ENCODE data around the gene TENM3.
A peak's percentile ranks its signal among the peaks of the same experiment; 100 is the strongest.

The TENM3 gene

DNA sequence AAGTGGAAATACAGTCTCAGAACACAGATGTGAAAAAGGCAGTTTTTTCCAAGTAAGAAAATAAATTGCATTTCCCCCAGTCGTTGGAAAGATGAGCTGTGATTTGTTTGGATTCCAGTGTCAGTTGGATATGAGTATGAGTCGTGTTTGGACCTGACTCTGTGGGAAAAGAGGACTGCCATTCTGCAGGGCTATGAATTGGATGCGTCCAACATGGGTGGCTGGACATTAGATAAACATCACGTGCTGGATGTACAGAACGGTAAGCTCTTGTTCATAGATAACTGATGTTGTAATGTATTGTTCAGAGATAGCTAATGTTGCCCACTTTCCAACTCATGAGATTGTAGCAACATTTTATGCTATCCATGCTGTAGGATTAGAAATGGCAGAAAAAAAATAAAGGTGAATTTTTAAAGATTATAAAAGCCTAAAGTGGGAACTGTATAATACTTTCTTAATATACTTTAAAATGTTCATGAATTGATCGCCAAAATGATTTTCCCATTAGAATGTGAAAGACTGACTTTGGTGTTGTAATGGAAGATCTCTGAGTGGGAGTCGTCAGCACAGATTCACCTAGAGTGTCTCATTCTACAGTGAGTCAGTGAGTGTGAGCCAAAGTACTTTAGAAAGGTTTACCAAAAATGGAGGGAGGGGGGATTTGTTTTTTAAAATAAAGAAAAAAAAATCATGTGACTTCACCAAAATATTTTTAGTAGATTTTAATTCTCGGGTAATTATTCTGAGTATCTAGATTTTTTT is 495.3 kb downstream of the TENM3 start:
- Mint-ChIP-seq H3K27ac (no peak overlapping the region), H3K9me3 (no peaks in the 10 kb centered on the region), H3K4me1 (no peaks in the 10 kb centered on the region), H3K27me3 (ENCODE audit: low read depth, poor library complexity) (no peaks in the 10 kb centered on the region), H3K36me3 (ENCODE audit: low read depth) (peaks cover 38% of the 10 kb centered on the region), H3K4me3 (no peak overlapping the region)
- no peak for DNase-seq
- TF ChIP-seq, protein P1, sequence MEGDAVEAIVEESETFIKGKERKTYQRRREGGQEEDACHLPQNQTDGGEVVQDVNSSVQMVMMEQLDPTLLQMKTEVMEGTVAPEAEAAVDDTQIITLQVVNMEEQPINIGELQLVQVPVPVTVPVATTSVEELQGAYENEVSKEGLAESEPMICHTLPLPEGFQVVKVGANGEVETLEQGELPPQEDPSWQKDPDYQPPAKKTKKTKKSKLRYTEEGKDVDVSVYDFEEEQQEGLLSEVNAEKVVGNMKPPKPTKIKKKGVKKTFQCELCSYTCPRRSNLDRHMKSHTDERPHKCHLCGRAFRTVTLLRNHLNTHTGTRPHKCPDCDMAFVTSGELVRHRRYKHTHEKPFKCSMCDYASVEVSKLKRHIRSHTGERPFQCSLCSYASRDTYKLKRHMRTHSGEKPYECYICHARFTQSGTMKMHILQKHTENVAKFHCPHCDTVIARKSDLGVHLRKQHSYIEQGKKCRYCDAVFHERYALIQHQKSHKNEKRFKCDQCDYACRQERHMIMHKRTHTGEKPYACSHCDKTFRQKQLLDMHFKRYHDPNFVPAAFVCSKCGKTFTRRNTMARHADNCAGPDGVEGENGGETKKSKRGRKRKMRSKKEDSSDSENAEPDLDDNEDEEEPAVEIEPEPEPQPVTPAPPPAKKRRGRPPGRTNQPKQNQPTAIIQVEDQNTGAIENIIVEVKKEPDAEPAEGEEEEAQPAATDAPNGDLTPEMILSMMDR (IDR thresholded peaks at IDR 0.05): no peak

DNA sequence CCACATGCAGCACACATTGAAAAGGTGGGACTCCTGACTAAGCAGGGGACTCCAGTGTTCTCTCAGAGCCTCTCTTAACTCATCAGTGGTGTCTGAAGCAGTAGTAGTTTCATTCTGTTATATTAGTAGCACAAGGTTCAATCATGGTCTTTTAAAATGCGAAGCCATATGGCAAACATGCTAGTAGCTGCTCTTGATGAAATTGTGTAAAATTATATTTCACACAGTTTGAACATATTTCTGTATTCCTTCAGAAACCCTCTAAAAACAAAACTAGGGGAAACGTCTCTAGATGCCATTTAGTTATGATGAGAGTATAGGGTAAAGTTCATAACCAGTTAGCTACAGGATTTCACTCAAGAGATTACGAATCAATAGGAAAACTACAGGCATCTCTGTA is 497.1 kb downstream of the TENM3 start:
- Mint-ChIP-seq H3K9me3 (peaks cover 8% of the 10 kb centered on the region), H3K4me3 (no peak overlapping the region), H3K4me1 (no peaks in the 10 kb centered on the region), H3K36me3 (ENCODE audit: low read depth) (peaks cover 44% of the 10 kb centered on the region), H3K27me3 (ENCODE audit: low read depth, poor library complexity) (no peaks in the 10 kb centered on the region), H3K27ac (peak overlapping the region; percentile 44)
- TF ChIP-seq, protein P1 (IDR thresholded peaks at IDR 0.05): no peak
- no peak for DNase-seq

DNA sequence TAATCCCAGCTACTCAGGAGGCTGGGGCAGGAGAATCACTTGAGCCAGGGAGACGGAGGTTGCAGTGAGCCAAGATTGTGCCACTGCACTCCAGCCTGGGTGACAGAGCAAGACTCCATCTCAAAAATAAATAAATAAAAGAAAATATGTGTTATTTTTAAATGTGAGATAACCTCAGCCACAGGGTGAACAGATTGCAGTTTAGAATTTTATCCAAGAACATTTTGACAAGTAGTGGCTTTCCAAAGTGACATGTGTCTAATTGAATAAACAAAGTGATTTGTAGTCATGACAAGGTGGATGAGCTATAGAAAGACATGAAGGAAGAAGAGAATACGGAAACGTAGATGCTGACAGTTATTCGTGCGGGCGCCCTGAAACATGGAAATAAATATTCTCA is 497.9 kb downstream of the TENM3 start:
- Mint-ChIP-seq H3K27ac (no peak overlapping the region), H3K27me3 (ENCODE audit: low read depth, poor library complexity) (no peaks in the 10 kb centered on the region), H3K4me3 (no peak overlapping the region), H3K9me3 (peaks cover 15% of the 10 kb centered on the region), H3K36me3 (ENCODE audit: low read depth) (peaks cover 52% of the 10 kb centered on the region), H3K4me1 (no peaks in the 10 kb centered on the region)
- no peak for DNase-seq
- TF ChIP-seq, protein P1 (IDR thresholded peaks at IDR 0.05): no peak

DNA sequence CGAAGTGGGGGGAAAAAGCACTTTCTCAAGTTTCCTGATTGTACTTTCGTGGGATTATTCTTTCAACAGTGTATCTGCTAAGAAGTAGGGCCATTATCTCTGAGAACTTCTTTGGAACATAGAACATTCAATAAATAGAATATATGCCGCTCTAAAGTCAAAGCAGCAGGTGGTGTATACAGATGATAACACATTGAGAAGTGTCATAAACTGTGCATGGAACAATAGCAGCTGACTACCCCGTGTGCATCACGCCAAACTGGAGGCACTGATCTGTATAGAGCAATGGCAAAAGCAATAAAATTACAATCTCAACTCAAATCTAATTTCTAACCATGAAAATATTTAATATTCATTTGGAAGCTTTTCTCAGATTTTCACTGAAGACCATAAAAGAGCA is 498.7 kb downstream of the TENM3 start:
- no peak overlapping the region for H3K4me3 Mint-ChIP-seq
- H3K27me3 Mint-ChIP-seq (ENCODE audit: low read depth, poor library complexity): no peaks in the 10 kb centered on the region
- H3K36me3 Mint-ChIP-seq (ENCODE audit: low read depth): peaks cover 60% of the 10 kb centered on the region
- H3K9me3 Mint-ChIP-seq: peaks cover 19% of the 10 kb centered on the region
- TF ChIP-seq, protein P1 (IDR thresholded peaks at IDR 0.05): no peak
- DNase-seq: no peak
- no peaks in the 10 kb centered on the region for H3K4me1 Mint-ChIP-seq
- H3K27ac Mint-ChIP-seq: no peak overlapping the region

DNA sequence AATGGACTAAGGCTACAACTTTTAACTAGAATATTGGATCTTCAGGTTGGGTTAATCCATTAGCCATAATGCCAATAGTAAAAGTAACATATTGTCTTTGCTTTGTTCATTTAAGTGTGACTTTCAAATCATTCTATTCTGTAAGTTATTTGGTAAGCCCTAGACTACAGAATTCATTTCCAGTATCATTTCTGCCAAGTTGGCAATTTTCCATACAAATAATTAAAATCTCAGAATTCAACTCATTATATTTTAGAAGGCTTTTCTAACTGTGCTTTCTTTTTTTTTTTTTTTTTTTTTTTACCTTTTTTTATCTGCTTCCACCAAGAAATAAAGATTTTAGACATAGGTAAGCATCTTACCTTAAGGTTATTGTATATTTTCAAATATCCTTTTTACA is 500.6 kb downstream of the TENM3 start:
- Mint-ChIP-seq H3K9me3 (peaks cover 19% of the 10 kb centered on the region), H3K4me1 (no peaks in the 10 kb centered on the region), H3K27me3 (ENCODE audit: low read depth, poor library complexity) (no peaks in the 10 kb centered on the region), H3K4me3 (no peak overlapping the region), H3K27ac (no peak overlapping the region), H3K36me3 (ENCODE audit: low read depth) (peaks cover 60% of the 10 kb centered on the region)
- no peak for DNase-seq
- TF ChIP-seq, protein P1 (IDR thresholded peaks at IDR 0.05): no peak

DNA sequence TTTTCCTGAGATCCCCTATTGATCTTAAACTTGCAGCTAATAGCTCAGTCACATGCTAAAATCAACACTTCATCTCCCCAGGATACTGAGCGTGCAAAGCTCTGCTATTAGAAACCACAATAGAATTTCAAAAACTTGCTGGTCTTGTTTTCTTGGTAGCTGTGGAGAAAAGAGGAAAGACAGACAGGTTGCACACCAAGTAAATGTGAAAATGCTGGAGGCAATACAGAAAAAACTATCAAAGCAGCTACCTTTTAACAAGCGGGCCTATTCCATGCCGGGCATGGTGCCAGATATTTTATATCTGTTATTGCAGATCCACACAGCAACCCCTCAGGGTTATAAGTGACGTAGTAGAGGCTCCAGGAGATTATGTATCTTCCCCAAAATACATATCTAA is 502.0 kb downstream of the TENM3 start:
- Mint-ChIP-seq H3K36me3 (ENCODE audit: low read depth) (peaks cover 58% of the 10 kb centered on the region), H3K27me3 (ENCODE audit: low read depth, poor library complexity) (no peaks in the 10 kb centered on the region), H3K27ac (no peak overlapping the region), H3K4me1 (peaks cover 4% of the 10 kb centered on the region), H3K4me3 (no peak overlapping the region), H3K9me3 (peaks cover 19% of the 10 kb centered on the region)
- TF ChIP-seq, protein P1 (IDR thresholded peaks at IDR 0.05): no peak
- no peak for DNase-seq
